GM12878 (cell line): Measurements from ENCODE around the gene FAM219A. TPM values are rescaled to one million over a fixed set of nuclear protein-coding genes. Genes with fewer than 3 reads are reported as not detected.

Source experiments
- ATAC-seq: fragments of 200-7000 bp; cut with Tn5 transposase; 3 replicates; pipeline ENCODE4 v1.9.1; 2020; ENCODE audit warnings: mild to moderate bottlenecking, moderate library complexity
- BruUV-seq: library from RNA; stranded (reverse); fragments of 400-500 nt; replicated peaks from 2 replicates; lab custom pipeline; 2021; lab: Mats Ljungman, UMichigan
- CTCF ChIA-PET: fragments of 300-600 bp; sonication (Branson Sonifier 250); formaldehyde crosslinking; extraction: SDS; loops from one replicate; lab custom pipeline; 2021; ENCODE audit warnings: inconsistent platforms; lab: Yijun Ruan, JAX
- POLR2A ChIA-PET: fragments of 350-600 bp; formaldehyde crosslinking; extraction: SDS; loops from one replicate; lab custom pipeline; 2021; ENCODE audit warnings: inconsistent platforms; lab: Charles Lee
- RAD21 ChIA-PET: fragments of 300-600 bp; sonication (Branson Sonifier 250); formaldehyde crosslinking; loops from one replicate; lab custom pipeline; 2023; ENCODE audit warnings: antibody characterized with exemption; ENCODE audit not compliant: unreplicated experiment; lab: Charles Lee
- SMC1A ChIA-PET: fragments of 300-600 bp; sonication (Branson Sonifier 250); formaldehyde crosslinking; loops from one replicate; lab custom pipeline; 2023; ENCODE audit not compliant: unreplicated experiment, uncharacterized antibody; lab: Charles Lee
- DNase-seq: peaks from one replicate; pipeline ENCODE4 v3.0.0-alpha.2; 2011; ENCODE audit warnings: low read depth, low spot score
- FAIRE-seq: peaks from 3 replicates; lab custom pipeline; 2011; peaks lifted over from hg19 to GRCh38; lab: Jason Lieb, UNC
- H2AFZ ChIP-seq: 2 replicates; pipeline ENCODE4 v1.6.0; 2011; ENCODE audit warnings: low read depth, low read length, control low read depth; ENCODE audit not compliant: control insufficient read depth
- H3K27ac ChIP-seq: 2 replicates; pipeline ENCODE4 v1.5.1; 2011; ENCODE audit warnings: control low read depth; ENCODE audit not compliant: control insufficient read depth, insufficient read depth
- H3K27me3 ChIP-seq, 2 experiments: replicated peaks in 1 of 2; 2 replicates each; pipeline versions ENCODE4 v1.6.0 to v1.6.1; 2011; ENCODE audit warnings: low read length in 1 of 2; ENCODE audit not compliant: control insufficient read depth in 2 of 2, insufficient read depth in 2 of 2
- H3K36me3 ChIP-seq, 2 experiments: 2 replicates each; pipeline ENCODE4 v1.5.1; 2011; ENCODE audit warnings: low read length in 1 of 2; ENCODE audit not compliant: control insufficient read depth in 2 of 2, insufficient read depth in 2 of 2
- H3K4me1 ChIP-seq: 2 replicates; pipeline ENCODE4 v1.6.1; 2011; ENCODE audit warnings: mild to moderate bottlenecking, low read length, moderate library complexity, mixed read lengths; ENCODE audit not compliant: control insufficient read depth, insufficient read depth
- H3K4me2 ChIP-seq: 2 replicates; pipeline ENCODE4 v1.6.0; 2011; ENCODE audit warnings: control low read depth; ENCODE audit not compliant: control insufficient read depth, insufficient read depth
- H3K4me3 ChIP-seq: fragments of 200-600 bp; sonication (generic); 2 replicates; pipeline ENCODE4 v1.5.1; 2016
- H3K79me2 ChIP-seq: 2 replicates; pipeline ENCODE4 v1.6.0; 2011; ENCODE audit warnings: low read length; ENCODE audit not compliant: control insufficient read depth, insufficient read depth
- H3K9ac ChIP-seq: 2 replicates; pipeline ENCODE4 v1.8.0; 2011; ENCODE audit warnings: low read length, control low read depth, mixed read lengths; ENCODE audit not compliant: control insufficient read depth, insufficient read depth
- H3K9me3 ChIP-seq: replicated peaks from 3 replicates; pipeline ENCODE4 v1.5.1; 2011; ENCODE audit warnings: mild to moderate bottlenecking, low read length; ENCODE audit not compliant: control insufficient read depth, insufficient read depth
- H4K20me1 ChIP-seq: 2 replicates; pipeline ENCODE4 v1.6.0; 2011; ENCODE audit not compliant: control insufficient read depth, insufficient read depth
- ASH2L ChIP-seq: fragments of 300-600, 200-600 bp; sonication (generic); IDR thresholded peaks from 2 replicates; pipeline ENCODE4 v1.6.1; 2017; ENCODE audit warnings: low read depth, mild to moderate bottlenecking, borderline replicate concordance
- CHD4 ChIP-seq: fragments of 200-600 bp; sonication (generic); IDR thresholded peaks from 2 replicates; pipeline ENCODE4 v1.6.1; 2016; ENCODE audit warnings: mild to moderate bottlenecking
- EZH2 ChIP-seq: IDR thresholded peaks from 2 replicates; pipeline ENCODE4 v1.6.1; 2012; ENCODE audit warnings: low read depth, mild to moderate bottlenecking, control low read depth, inconsistent platforms, low read length, borderline replicate concordance; ENCODE audit not compliant: control insufficient read depth
- HDAC2 ChIP-seq: fragments of 200-600 bp; sonication (generic); IDR thresholded peaks from 2 replicates; pipeline ENCODE4 v1.6.1; 2017
- HSF1 ChIP-seq: fragments of 150-350 bp; IDR thresholded peaks from 2 replicates; pipeline ENCODE4 v1.6.1; 2014; ENCODE audit warnings: mild to moderate bottlenecking, low read depth, low read length
- MEF2B ChIP-seq: fragments of 450-650 bp; IDR thresholded peaks from 2 replicates; pipeline ENCODE4 v1.6.1; 2018; ENCODE audit warnings: mild to moderate bottlenecking, moderate library complexity; ENCODE audit not compliant: partially characterized antibody, poor library complexity, severe bottlenecking
- MLLT1 ChIP-seq: fragments of 450-650 bp; IDR thresholded peaks from 2 replicates; pipeline ENCODE4 v1.6.1; 2016; ENCODE audit warnings: mild to moderate bottlenecking
- PBX3 ChIP-seq: IDR thresholded peaks from 2 replicates; pipeline ENCODE4 v1.6.1; 2011; ENCODE audit warnings: mild to moderate bottlenecking, low read depth, low read length, moderate library complexity; ENCODE audit not compliant: insufficient replicate concordance
- POLR2AphosphoS2 ChIP-seq: IDR thresholded peaks from 2 replicates; pipeline ENCODE4 v1.6.1; 2011; ENCODE audit warnings: low read depth, mild to moderate bottlenecking, low read length, improper control_type of control experiment, moderate library complexity
- RAD51 ChIP-seq: fragments of 450-650 bp; IDR thresholded peaks from 2 replicates; pipeline ENCODE4 v1.6.1; 2016; ENCODE audit warnings: moderate library complexity, mild to moderate bottlenecking, inconsistent platforms
- WRNIP1 ChIP-seq: IDR thresholded peaks from 2 replicates; pipeline ENCODE4 v1.6.1; 2011; ENCODE audit warnings: low read depth, low read length, improper control_type of control experiment, borderline replicate concordance
- WGBS: methylation state at CpG from one replicate; pipeline ENCODE4 v1.1.6; 2016; ENCODE audit warnings: low lambda C conversion rate; ENCODE audit not compliant: insufficient replicate concordance, insufficient coverage; ENCODE audit errors: missing lambda C conversion rate; 5-methylcytosine and 5-hydroxymethylcytosine counted together
- in situ Hi-C: fragments of 300-500 bp; cut with MboI; formaldehyde crosslinking; loops from 9 replicates; pipeline ENCODE4 v1.14.3; 2018; ENCODE audit warnings: mixed read lengths
- intact Hi-C: fragments of 100-400 bp; cut with micrococcal nuclease; formaldehyde crosslinking; loops from one replicate; pipeline ENCODE4 v1.14.2; 2022; ENCODE audit not compliant: unreplicated experiment
- polyA plus RNA-seq, 11 experiments: library from polyadenylated mRNA; depleted of rRNA in 4 of 11; unstranded in 6 of 11; stranded (reverse) in 5 of 11; fragments of >200 nt; fragmentation: Nextera tagmentation in 4 of 11; fragmentation: Illumina TruSeq in 1 of 11; extraction: Ambion mirVana in 4 of 11; extraction: Trizol in 1 of 11; gene quantifications; 1 replicate in 1 of 11; 2 replicates in 10 of 11; pipeline versions ENCODE4 v1.2.1 to v1.2.3, GENCODE V29; 2011 to 2016; ENCODE audit warnings: inconsistent platforms in 2 of 11, missing spikeins in 2 of 11, low read depth in 1 of 11
- total RNA-seq, 4 experiments: library from RNA; depleted of rRNA in 3 of 4; stranded (reverse); fragments of >200 nt in 3 of 4; fragmentation: Illumina TruSeq in 1 of 4; extraction: Trizol in 1 of 4; gene quantifications; 2 replicates each; pipeline versions ENCODE4 v1.2.1 to v1.2.3, GENCODE V29; 2013 to 2021

FAM219A gene
- total and polyA plus RNA-seq, 10 of the 15 experiments (the other 5 are each of a cell fraction or from before 2014, with no cell fraction given) = 0.11 to 2.0 (median 0.71) TPM

GRCh38 chr9:34412336-34412735, 46.0 kb downstream of the FAM219A start:
- H3K4me3 ChIP-seq = no peak overlapping the region
- WGBS = 6% methylated on average over 1 of the region's 1 CpG
- no peaks in the 10 kb centered on the region for H3K36me3 ChIP-seq
- H3K9me3 ChIP-seq = no peaks in the 10 kb centered on the region; the same call in 2 of the 3 replicates
- intact Hi-C loops (loop anchor here (10.0 kb wide), 1 partner anchor 58 kb away; no protein-coding TSS in a partner anchor), in situ Hi-C loops (no loop called here)
- no peak for ATAC-seq
- no peaks in the 10 kb centered on the region for H4K20me1 ChIP-seq
- H2AFZ ChIP-seq = no peak overlapping the region
- H3K27ac ChIP-seq = no peak overlapping the region
- FAIRE-seq = no peak
- TF ChIP-seq HDAC2 (no peak), MLLT1 (no peak), EZH2 (no peak), PBX3 (no peak), HSF1 (no peak), CHD4 (no peak), RAD51 (no peak), POLR2AphosphoS2 (no peak), WRNIP1 (no peak), ASH2L (no peak), MEF2B (no peak)
- RAD21 ChIA-PET = interaction anchor here (0.6 kb wide), 1 partner anchor 63 kb away, joined by 3 read pairs; no protein-coding TSS in a partner anchor
- no peaks in the 10 kb centered on the region for H3K4me1 ChIP-seq
- POLR2A ChIA-PET = no interaction called here
- H3K79me2 ChIP-seq = no peaks in the 10 kb centered on the region
- BruUV-seq = no TSS peak
- no peak overlapping the region for H3K9ac ChIP-seq
- H3K4me2 ChIP-seq = no peak overlapping the region
- DNase-seq = no peak
- CTCF ChIA-PET = interaction anchor here (1.0 to 1.5 kb wide), 3 partner anchors 9 to 92 kb away, joined by 3 to 6 read pairs (median 3); no protein-coding TSS in a partner anchor
- SMC1A ChIA-PET = no interaction called here
- peaks cover 0 to 3% of the 10 kb centered on the region in 2 experiments; a peak in 3 of 4 replicates for H3K27me3 ChIP-seq
